ENCODE measurements around the gene INTU. TPM values are rescaled to one million over a fixed set of nuclear protein-coding genes. Genes with fewer than 3 reads are reported as not detected.
"Not testable (repeated sequence)": the region's sequence is repeated elsewhere in the genome, so short reads cannot be mapped to it uniquely, and the experiment has no call there.

INTU gene
- 1.8 TPM for polyA plus RNA-seq (2013, experiment 1 of 2)
- 1.5 TPM for polyA plus RNA-seq (2013, experiment 2 of 2)

- H2AK5ac ChIP-seq (ENCODE audit: low read length, severe bottlenecking), result no peak within 1 kb of the TSS
- peak within 1 kb of the TSS; percentile 94 for H3K9ac ChIP-seq (ENCODE audit: low read length)
- H3K4ac ChIP-seq (ENCODE audit: low read depth in 1 of 2, low read length in 2 of 2), result no peak within 1 kb of the TSS
- no peak within 1 kb of the TSS for H3K14ac ChIP-seq (ENCODE audit: low read length in 2 of 2)
- DNase-seq, result peak; percentile 98
- WGBS, result under 1% methylated on average over 38 of the region's 38 CpGs
- peak within 1 kb of the TSS; percentile 0 for H2BK5ac ChIP-seq (ENCODE audit: low read depth, low read length, poor library complexity, severe bottlenecking)
- H3K4me1 ChIP-seq (ENCODE audit: control insufficient read depth, insufficient read depth, low read depth, low read length), result no peaks in the 10 kb centered on the region
- H3K27ac ChIP-seq (ENCODE audit: low read length, poor library complexity, severe bottlenecking), result peak within 1 kb of the TSS; percentile 48
- H3K9me3 ChIP-seq (ENCODE audit: control insufficient read depth, low read length), result no peaks in the 10 kb centered on the region
- no peak within 1 kb of the TSS for H2BK12ac ChIP-seq (ENCODE audit: low read length in 2 of 2)
- H2AFZ ChIP-seq (ENCODE audit: low read depth, low read length), result peak within 1 kb of the TSS; percentile 68
- H3K18ac ChIP-seq (ENCODE audit: low read depth in 1 of 2, low read length in 2 of 2), result peak within 1 kb of the TSS; percentile 37 to 54
- H4K91ac ChIP-seq (ENCODE audit: low read length), result no peak within 1 kb of the TSS
- H2BK15ac ChIP-seq (ENCODE audit: low read depth, poor library complexity, severe bottlenecking), result no peak within 1 kb of the TSS
- no peak within 1 kb of the TSS for H3K23ac ChIP-seq (ENCODE audit: low read length in 2 of 2)
- peak within 1 kb of the TSS; percentile 82 for H4K8ac ChIP-seq (ENCODE audit: low read length)
- H3K4me2 ChIP-seq (ENCODE audit: low read length, poor library complexity, severe bottlenecking), result peak within 1 kb of the TSS; percentile 95
- H3K36me3 ChIP-seq (ENCODE audit: control insufficient read depth in 1 of 2, insufficient read depth in 2 of 2, low read depth in 1 of 2, low read length in 2 of 2), result no peaks in the 10 kb centered on the region
- peaks cover 4% of the 10 kb centered on the region for H3K79me1 ChIP-seq (replicated peaks; ENCODE audit: low read length, poor library complexity, severe bottlenecking)
- H2BK120ac ChIP-seq (ENCODE audit: low read depth, low read length), result no peak within 1 kb of the TSS
- H3K4me3 ChIP-seq (ENCODE audit: insufficient read depth in 1 of 2, low read depth in 1 of 2, low read length in 2 of 2), result peak within 1 kb of the TSS; percentile 65 to 92
- no peaks in the 10 kb centered on the region for H3K27me3 ChIP-seq (ENCODE audit: control insufficient read depth in 1 of 2, insufficient read depth in 1 of 2, low read length in 2 of 2)
These were observed at the start of gene INTU for GRCh38 chr4:127632420-127633403. Gene INTU, plus strand, starts transcription at chr4:127632957. Its CDS starts 78 bp downstream, at chr4:127633035.

- not testable (repeated sequence) for H3K27me3 ChIP-seq (ENCODE audit: control insufficient read depth in 1 of 2, insufficient read depth in 1 of 2, low read length in 2 of 2); H2BK120ac ChIP-seq (ENCODE audit: low read depth, low read length); H3K4me3 ChIP-seq (ENCODE audit: insufficient read depth in 1 of 2, low read depth in 1 of 2, low read length in 2 of 2); H3K14ac ChIP-seq (ENCODE audit: low read length in 2 of 2); H3K4ac ChIP-seq (ENCODE audit: low read depth in 1 of 2, low read length in 2 of 2); H4K8ac ChIP-seq (ENCODE audit: low read length); DNase-seq; H3K27ac ChIP-seq (ENCODE audit: low read length, poor library complexity, severe bottlenecking); H3K9ac ChIP-seq (ENCODE audit: low read length); H3K23ac ChIP-seq (ENCODE audit: low read length in 2 of 2); H3K4me2 ChIP-seq (ENCODE audit: low read length, poor library complexity, severe bottlenecking); H3K9me3 ChIP-seq (ENCODE audit: control insufficient read depth, low read length); H2AFZ ChIP-seq (ENCODE audit: low read depth, low read length); H3K79me1 ChIP-seq (replicated peaks; ENCODE audit: low read length, poor library complexity, severe bottlenecking); H2BK15ac ChIP-seq (ENCODE audit: low read depth, poor library complexity, severe bottlenecking); H3K36me3 ChIP-seq (ENCODE audit: control insufficient read depth in 1 of 2, insufficient read depth in 2 of 2, low read depth in 1 of 2, low read length in 2 of 2); H3K18ac ChIP-seq (ENCODE audit: low read depth in 1 of 2, low read length in 2 of 2); H4K91ac ChIP-seq (ENCODE audit: low read length); H2BK12ac ChIP-seq (ENCODE audit: low read length in 2 of 2); H2AK5ac ChIP-seq (ENCODE audit: low read length, severe bottlenecking); H2BK5ac ChIP-seq (ENCODE audit: low read depth, low read length, poor library complexity, severe bottlenecking); H3K4me1 ChIP-seq (ENCODE audit: control insufficient read depth, insufficient read depth, low read depth, low read length)
- 77% methylated on average over 4 of the region's 4 CpGs for WGBS
These were observed 46.3 kb upstream of the INTU start for GRCh38 chr4:127586496-127586895.

- Histone ChIP-seq H3K4me3 (ENCODE audit: insufficient read depth in 1 of 2, low read depth in 1 of 2, low read length in 2 of 2) (no peak overlapping the region), H2BK12ac (ENCODE audit: low read length in 2 of 2) (no peak overlapping the region), H3K79me1 (replicated peaks; ENCODE audit: low read length, poor library complexity, severe bottlenecking) (no peaks in the 10 kb centered on the region), H2AK5ac (ENCODE audit: low read length, severe bottlenecking) (no peak overlapping the region), H3K9ac (ENCODE audit: low read length) (no peak overlapping the region), H3K27ac (ENCODE audit: low read length, poor library complexity, severe bottlenecking) (no peak overlapping the region), H2BK5ac (ENCODE audit: low read depth, low read length, poor library complexity, severe bottlenecking) (no peak overlapping the region), H3K9me3 (ENCODE audit: control insufficient read depth, low read length) (no peaks in the 10 kb centered on the region), H4K8ac (ENCODE audit: low read length) (no peak overlapping the region), H2AFZ (ENCODE audit: low read depth, low read length) (no peak overlapping the region), H4K91ac (ENCODE audit: low read length) (no peak overlapping the region), H3K36me3 (ENCODE audit: control insufficient read depth in 1 of 2, insufficient read depth in 2 of 2, low read depth in 1 of 2, low read length in 2 of 2) (no peaks in the 10 kb centered on the region), H3K4me2 (ENCODE audit: low read length, poor library complexity, severe bottlenecking) (no peak overlapping the region), H3K14ac (ENCODE audit: low read length in 2 of 2) (no peak overlapping the region), H2BK120ac (ENCODE audit: low read depth, low read length) (no peak overlapping the region), H3K4ac (ENCODE audit: low read depth in 1 of 2, low read length in 2 of 2) (no peak overlapping the region), H3K23ac (ENCODE audit: low read length in 2 of 2) (no peak overlapping the region), H3K18ac (ENCODE audit: low read depth in 1 of 2, low read length in 2 of 2) (no peak overlapping the region), H3K27me3 (ENCODE audit: control insufficient read depth in 1 of 2, insufficient read depth in 1 of 2, low read length in 2 of 2) (no peaks in the 10 kb centered on the region), H3K4me1 (ENCODE audit: control insufficient read depth, insufficient read depth, low read depth, low read length) (no peaks in the 10 kb centered on the region), H2BK15ac (ENCODE audit: low read depth, poor library complexity, severe bottlenecking) (no peak overlapping the region)
- 0% methylated on average over 1 of the region's 1 CpG for WGBS
- peak; percentile 49 for DNase-seq
These were observed 45.7 kb upstream of the INTU start for GRCh38 chr4:127586922-127587571.

- H3K27ac ChIP-seq (ENCODE audit: low read length, poor library complexity, severe bottlenecking), result not testable (repeated sequence)
These were observed 43.6 kb upstream of the INTU start for GRCh38 chr4:127589153-127589552.

More at GRCh38 chr4:127589153-127589552, 43.6 kb upstream of the INTU start:
- not testable (repeated sequence) for H3K4me1 ChIP-seq (ENCODE audit: control insufficient read depth, insufficient read depth, low read depth, low read length); H3K18ac ChIP-seq (ENCODE audit: low read depth in 1 of 2, low read length in 2 of 2); H2AFZ ChIP-seq (ENCODE audit: low read depth, low read length); H3K4ac ChIP-seq (ENCODE audit: low read depth in 1 of 2, low read length in 2 of 2); H2BK12ac ChIP-seq (ENCODE audit: low read length in 2 of 2); H3K79me1 ChIP-seq (replicated peaks; ENCODE audit: low read length, poor library complexity, severe bottlenecking); H4K91ac ChIP-seq (ENCODE audit: low read length); H4K8ac ChIP-seq (ENCODE audit: low read length); H3K4me2 ChIP-seq (ENCODE audit: low read length, poor library complexity, severe bottlenecking); H3K9me3 ChIP-seq (ENCODE audit: control insufficient read depth, low read length); H2BK15ac ChIP-seq (ENCODE audit: low read depth, poor library complexity, severe bottlenecking); H3K27me3 ChIP-seq (ENCODE audit: control insufficient read depth in 1 of 2, insufficient read depth in 1 of 2, low read length in 2 of 2); H3K36me3 ChIP-seq (ENCODE audit: control insufficient read depth in 1 of 2, insufficient read depth in 2 of 2, low read depth in 1 of 2, low read length in 2 of 2); H3K23ac ChIP-seq (ENCODE audit: low read length in 2 of 2); H2BK120ac ChIP-seq (ENCODE audit: low read depth, low read length); DNase-seq; H2BK5ac ChIP-seq (ENCODE audit: low read depth, low read length, poor library complexity, severe bottlenecking); H3K4me3 ChIP-seq (ENCODE audit: insufficient read depth in 1 of 2, low read depth in 1 of 2, low read length in 2 of 2); H2AK5ac ChIP-seq (ENCODE audit: low read length, severe bottlenecking); H3K14ac ChIP-seq (ENCODE audit: low read length in 2 of 2); H3K9ac ChIP-seq (ENCODE audit: low read length)
- 89% methylated on average over 7 of the region's 12 CpGs for WGBS
